Activated CD4-positive, alpha-beta T cell treated with anti-CD3 and anti-CD28 coated beads for 1 hour (primary cell): ENCODE measurements around the gene WDR75.
"Not testable (repeated sequence)": the region's sequence is repeated elsewhere in the genome, so short reads cannot be mapped to it uniquely, and the experiment has no call there.

Source experiments
- DNase-seq: peaks from one replicate; pipeline ENCODE4 v3.0.0-alpha.2; 2020

Gene WDR75

DNA sequence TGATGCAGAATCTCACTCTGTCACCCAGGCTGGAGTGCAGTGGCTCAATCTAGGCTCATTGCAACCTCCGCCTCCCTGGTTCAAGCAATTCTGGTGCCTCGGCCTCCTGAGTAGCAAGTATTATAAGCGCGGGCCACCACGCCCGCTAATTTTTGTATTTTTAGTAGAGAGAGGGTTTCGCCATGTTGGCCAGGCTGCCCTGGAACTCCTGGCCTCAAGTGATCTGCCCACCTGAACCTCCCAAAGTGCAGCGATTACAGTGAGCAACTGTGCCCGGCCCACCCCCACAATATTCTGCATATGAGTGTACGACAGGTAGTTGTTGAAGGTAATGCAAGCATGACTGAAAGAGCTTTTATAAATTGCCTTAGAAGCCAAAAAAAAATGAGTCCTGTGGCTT, 1.2 kb downstream of the WDR75 start:
- DNase-seq: no peak

- no peak for DNase-seq
Measured at GRCh38 chr2:189444322-189444721, 3.0 kb downstream of the WDR75 start.

DNA sequence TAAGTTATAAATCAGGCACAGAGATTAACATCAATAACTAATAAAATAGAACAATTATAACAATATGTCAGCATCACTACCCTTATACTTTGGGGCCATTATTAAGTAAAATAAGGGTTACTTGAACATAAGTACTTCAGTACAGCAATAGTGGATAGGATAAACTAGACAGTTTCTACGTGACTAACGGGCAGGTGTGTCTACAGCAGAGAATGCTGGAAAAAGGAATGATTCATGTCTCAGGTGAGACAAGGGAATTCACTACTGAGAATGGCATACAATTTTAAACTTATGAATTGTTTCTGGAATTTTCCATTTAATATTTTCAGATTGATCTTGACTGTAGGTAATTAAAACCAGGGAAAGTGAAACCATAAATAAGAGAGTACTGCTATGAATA, 5.5 kb downstream of the WDR75 start:
- DNase-seq: no peak

DNA sequence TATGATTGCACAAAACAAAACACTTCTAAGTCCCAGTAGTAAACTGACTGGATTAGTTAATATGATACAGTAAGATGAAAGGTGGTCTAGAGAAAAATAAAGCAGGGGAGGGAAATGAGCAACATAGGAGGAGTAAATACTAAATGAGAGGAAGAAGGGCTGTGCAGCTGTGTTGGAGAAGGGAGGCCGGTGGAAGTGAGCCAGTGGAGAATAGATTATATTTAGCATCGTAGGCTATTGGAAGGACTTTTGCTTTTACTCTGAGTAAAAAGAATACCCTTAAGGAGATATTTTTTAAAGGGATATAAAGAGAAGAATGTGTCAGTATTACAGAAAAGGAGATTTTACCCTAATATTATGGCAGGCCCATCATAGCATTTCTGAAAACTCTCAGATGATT, 12.7 kb downstream of the WDR75 start:
- DNase-seq: no peak

- DNase-seq: no peak
Measured at GRCh38 chr2:189465076-189465475, 23.8 kb downstream of the WDR75 start.

- no peak for DNase-seq
Measured at GRCh38 chr2:189465478-189465877, 24.2 kb downstream of the WDR75 start.

GRCh38 chr2:189466046-189466445, 24.8 kb downstream of the WDR75 start:
- no peak for DNase-seq

GRCh38 chr2:189466656-189467055, 25.4 kb downstream of the WDR75 start:
- DNase-seq: no peak

DNA sequence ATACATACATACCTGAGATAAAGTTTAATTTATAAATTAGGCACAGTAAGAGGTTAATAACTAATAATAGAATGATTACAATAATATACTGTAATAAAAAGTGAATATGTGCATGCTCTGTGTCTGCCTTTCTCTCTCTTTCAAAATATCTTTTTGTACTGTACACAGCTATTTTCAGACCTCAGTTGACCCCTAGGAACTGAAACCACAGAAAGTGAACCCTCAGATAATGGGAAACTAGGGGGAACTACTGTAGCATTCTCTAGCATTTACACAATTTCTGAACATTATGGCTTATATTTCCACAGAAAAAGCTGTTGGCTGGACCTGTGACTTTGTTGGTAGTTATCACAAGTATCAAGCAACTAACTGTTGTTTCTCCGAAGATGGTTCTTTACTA, 25.9 kb downstream of the WDR75 start:
- DNase-seq: no peak

GRCh38 chr2:189467593-189467992, 26.3 kb downstream of the WDR75 start:
- DNase-seq: no peak

DNA sequence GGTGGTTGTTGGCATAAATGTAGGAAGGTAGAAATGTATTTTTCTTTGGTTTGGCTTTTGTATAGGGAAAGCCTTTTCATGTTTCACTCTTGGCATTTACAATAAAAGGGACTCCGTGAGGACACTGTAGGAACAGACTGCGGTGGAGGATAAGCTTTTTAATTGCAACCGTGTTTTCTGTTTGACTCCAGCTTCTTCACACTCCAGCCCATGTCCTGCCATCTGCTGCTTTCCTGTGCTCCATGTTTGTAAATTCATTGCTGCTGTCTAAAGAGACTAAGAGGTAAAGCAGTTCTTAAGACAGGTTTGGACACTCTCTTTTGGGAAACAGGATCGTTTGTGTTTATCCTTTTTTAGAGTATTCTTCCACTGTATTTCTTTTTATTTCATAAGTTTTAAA, 33.3 kb downstream of the WDR75 start:
- no peak for DNase-seq

DNA sequence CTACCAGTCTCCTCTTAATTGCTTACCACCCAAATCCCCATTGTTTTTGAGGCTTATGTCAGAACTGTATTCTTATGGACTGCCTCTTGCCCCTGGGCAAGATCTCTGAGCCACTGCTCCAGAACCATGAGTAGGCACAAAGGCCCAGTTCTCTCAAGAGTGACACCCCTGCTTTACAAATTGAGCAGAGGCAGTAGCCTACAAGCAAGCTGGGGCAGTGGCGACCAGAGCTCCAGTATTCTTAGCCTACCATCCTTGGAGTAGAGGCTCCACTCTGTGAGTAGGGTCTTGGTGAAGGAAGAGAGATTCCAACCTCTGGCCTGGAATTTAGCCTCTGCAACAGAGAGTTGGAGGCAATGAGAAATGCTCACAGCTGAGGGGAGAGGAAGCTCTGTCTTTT, 36.5 kb downstream of the WDR75 start:
- DNase-seq: no peak

GRCh38 chr2:189478289-189478688, 37.0 kb downstream of the WDR75 start:
- not testable (repeated sequence) for DNase-seq

DNA sequence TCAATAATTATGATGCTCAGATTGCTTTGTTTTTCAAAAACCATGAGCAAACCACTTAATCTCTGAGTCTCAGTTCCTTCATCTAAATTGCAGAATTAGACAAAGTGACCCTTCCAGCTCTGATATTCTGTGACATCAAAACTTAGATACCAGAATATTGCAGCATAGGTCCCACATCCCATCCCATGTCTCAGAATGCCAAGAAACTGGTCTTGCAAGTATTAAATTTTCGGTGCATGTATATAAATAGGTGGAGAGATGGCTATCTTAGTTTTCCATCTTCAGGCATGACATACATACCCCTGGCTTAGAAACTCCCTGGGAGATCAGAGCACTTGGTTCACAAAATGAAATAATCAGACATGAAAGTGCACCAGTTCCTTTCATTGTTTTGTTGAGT, 39.8 kb downstream of the WDR75 start:
- DNase-seq: no peak

DNA sequence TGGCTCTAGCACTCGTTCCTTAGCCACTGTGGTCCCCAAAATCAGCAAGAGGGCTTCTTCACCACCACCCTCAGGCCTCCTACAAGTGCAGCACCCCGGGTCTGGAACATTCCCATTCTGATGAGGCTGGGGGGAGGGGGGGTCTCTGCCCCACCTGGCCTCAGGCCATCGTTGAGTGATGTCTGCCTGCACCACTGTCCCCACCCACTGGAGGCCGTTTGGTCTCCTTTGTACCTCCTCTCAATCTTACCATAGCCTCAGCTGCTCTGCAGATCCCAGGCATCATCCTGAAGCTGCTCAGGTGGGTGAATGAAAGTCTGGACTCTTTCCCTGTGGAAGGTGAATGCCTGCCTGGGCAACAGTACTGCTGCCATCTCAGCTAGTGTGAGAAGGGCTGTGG, 42.3 kb downstream of the WDR75 start:
- DNase-seq: no peak

- no peak for DNase-seq
Measured at GRCh38 chr2:189483980-189484740, 42.9 kb downstream of the WDR75 start.

DNA sequence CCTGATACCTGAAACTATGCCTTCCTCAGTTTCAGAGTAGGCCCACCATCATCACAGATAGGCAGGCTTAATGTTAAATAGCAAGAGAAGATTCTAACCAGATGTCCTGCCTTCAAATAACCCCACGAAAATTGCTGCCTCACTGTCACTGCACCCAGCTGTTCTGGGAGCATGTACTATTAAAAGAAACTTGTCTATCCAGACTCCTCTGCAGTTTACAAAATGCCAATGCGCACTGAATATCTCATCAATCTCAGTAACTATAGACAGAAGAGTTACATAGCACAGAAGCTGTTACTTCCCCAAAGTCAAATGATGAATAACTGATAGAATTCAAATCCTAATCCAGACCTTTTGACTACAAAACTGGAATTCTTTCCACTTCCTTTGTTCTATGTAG, 43.9 kb downstream of the WDR75 start:
- DNase-seq: no peak

- DNase-seq: no peak
Measured at GRCh38 chr2:189486237-189486770, 45.0 kb downstream of the WDR75 start.

DNA sequence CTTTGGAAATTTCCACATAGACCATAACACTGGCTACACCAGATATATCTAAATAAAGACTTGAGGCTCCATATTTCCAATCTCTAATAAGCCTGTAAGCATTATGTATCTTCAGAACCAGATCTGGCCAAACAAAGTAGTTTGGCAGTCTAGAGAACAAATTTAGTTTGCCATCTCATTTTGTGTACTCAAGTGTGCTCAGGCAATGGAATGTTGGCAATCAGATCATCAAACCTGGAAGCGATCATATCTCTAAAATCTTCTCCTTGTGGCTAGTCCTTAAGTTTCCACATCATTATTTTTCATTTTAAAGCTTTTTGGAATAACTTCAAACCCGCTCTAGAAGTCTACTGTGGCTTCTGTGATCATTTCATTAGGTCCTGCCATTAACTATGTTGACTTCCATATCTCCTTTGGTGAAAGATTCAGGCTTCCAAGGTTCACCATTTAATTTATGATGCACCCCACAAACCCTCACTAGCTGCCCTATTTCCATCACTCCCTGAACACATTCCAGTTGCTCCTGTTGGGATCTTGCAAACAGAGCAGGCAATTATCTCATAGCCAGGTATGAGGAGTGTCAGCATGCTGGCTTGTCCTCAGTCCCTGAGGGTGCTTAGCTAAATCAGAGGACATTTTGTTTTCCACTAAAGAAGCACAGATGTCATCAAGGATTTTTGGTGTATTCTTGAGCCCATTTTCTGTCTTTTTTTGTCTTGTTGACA, 46.2 kb downstream of the WDR75 start:
- DNase-seq: no peak

DNA sequence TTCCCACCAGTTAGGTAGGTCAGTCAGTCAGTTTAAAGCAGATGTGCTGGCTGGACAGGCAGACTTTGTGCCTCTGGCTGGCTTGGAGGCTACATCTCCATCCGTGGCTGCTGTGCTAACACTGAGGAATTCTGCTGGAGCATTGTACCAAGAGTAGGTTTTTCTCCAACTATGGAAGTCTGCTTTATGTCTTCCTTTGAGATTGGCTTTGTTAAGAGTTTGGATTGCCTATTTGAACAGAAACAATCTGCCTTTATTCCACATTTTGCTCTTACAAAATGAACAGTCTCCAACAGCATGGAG, 46.7 kb downstream of the WDR75 start:
- DNase-seq: no peak

DNA sequence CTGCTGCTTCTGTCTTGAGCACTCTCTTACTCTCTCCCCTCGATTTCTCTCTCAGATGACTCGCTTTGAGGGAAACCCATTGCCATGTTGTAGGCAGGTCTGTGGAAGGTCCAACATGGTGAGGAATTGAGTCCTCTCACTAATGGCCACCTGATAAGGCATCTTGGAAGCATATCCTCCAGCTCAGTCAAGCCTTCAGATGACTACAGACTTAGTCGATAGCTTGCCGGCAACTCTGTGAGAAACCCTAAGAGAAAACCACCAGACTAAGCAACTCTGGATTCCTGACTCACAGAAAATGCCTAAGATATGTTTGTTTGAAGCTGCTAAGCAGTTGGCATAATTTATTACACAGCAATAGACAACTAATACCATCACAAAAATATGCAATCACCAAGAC, 51.2 kb downstream of the WDR75 start:
- DNase-seq: no peak

DNA sequence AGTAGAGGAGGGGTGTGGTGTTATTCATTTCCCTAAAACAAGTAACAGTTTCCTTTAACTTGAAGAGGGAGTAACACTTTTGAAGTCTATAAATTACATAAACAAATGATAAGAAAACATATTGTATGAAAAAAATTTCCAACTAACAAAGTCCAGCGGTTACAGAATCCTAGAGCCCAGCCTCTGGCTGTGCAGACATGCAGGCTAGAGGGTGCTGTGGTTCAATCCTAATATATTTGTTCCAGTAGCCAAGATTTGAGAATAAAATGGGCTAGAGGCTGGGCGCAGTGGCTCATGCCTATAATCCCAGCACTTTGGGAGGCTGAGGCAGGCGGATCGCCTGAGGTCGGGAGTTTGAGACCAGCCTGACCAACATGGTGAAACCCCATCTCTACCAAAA, 56.9 kb downstream of the WDR75 start:
- no peak for DNase-seq

DNA sequence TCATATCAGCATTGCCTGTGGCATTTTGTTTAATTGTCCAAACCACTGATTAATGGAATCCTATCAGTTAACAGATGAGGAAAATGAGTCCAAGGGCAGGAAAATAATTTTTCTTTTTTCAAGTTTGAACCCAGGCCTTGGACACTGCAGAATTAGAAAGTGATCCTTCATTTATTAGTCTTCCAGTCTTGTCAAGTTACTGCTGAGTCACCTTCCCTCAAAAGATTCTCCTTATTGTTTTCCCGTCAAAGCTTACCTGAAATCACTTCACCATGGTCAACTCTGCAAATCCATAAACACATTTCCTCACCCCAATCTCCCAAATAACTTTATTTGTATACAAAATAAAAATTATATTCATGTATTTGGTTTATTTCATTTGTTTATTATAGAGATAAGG, 57.9 kb downstream of the WDR75 start:
- no peak for DNase-seq

GRCh38 chr2:189500456-189501160, 59.3 kb downstream of the WDR75 start:
- DNase-seq: no peak
